ENCODE measurements around the gene PRDM8. TPM values are rescaled to one million over a fixed set of nuclear protein-coding genes. Genes with fewer than 3 reads are reported as not detected.

PRDM8 gene
- polyA plus RNA-seq, 1 donor from 2014 or later, result 3.8 TPM

DNA sequence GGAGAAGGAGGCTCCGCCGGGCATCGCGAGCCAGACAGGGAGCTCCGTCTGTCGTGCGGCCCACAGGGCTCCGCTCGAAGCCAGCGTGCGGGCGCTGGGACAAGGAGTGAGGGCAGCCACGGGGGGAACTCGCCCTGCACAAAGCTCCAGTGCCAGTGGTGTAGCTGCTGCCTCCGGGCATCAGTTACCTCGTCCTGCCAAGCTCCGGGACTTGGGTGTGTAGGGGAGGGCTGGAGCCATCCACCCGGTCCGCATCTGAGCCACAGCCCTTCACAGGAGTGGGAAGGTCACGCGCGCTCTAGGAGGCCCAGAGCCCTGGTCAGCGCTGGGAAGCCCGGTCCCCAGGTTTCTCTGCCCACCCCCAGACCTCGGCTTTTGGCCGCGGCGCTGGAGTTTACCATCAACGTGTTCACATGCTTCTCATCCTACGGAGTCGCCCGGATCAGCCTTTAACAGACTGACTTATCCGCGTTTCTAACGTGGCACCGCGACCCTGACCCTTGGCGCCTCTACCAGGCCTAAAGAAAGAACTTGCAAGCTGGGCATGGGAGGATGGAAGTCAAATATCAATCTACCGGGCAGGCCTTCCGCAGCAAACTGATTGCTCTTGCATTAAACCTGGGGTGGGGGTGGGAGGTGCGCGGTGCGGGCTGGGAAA lies 8.4 kb upstream of the PRDM8 start:
- Mint-ChIP-seq H3K36me3 (peaks cover 7% of the 10 kb centered on the region), H3K4me1 (peaks cover 12 to 32% (median 19%) of the 10 kb centered on the region in 3 donors), H3K9me3 (no peaks in the 10 kb centered on the region), H3K27ac (no peak overlapping the region), H3K27me3 (peaks cover 4% of the 10 kb centered on the region), H3K4me3 (no peak overlapping the region)

DNA sequence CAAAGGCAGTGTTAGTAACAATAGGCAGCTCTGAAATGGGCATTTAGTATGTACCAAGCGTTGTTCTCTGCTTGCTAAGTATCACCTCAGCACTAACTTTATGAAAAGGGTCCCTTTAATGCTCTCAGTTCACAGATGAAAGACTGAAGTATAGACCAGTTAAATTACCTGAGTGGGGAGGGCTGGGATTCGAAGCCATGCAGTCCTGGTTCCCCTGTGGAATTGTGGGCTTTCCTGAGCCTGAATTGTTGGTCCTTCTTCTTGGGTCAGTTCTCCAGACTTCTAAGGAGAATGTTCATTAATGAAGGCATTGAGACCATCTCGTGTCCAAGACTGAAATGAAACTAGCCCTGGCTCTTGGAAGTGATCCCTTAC lies 7.7 kb upstream of the PRDM8 start:
- Mint-ChIP-seq H3K4me1 (peaks cover 12 to 30% (median 19%) of the 10 kb centered on the region in 3 donors), H3K27ac (no peak overlapping the region), H3K9me3 (no peaks in the 10 kb centered on the region), H3K4me3 (no peak overlapping the region), H3K27me3 (peaks cover 4% of the 10 kb centered on the region), H3K36me3 (peaks cover 7% of the 10 kb centered on the region)

DNA sequence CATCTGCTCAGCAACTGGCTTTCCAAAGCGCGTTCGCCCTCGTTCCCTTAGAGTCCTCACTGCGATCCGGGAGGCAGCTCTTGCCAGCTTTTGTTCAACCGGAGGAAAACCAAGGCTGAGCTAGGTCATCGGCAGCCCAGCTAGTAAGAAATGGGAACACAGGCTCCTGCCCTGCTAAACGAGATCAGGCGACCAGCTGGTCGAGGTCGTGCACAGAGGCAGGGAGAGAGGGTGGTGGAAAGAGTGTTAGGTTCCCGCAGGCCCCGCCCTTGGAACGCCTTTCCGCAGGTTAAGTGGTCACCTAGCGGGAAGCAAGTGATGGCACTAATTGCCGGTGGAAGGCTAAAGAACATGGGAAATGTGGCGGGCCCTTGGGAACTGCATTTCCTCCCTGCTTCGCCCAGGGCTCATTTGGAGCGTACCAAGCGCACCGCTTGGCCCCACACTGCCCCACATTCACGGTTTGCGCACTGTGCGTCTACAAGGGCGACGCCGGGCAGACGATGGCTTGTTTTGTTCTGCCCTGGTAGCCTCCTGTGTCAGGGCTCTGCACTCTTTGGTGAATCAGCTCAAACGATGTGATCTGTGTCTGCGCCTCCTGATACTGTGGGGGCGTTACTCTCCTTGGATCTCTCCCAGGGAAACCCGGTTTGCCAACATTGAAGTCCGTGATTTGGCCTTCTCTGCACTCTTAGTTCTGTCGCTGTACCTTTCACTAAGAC lies 7.2 kb upstream of the PRDM8 start:
- Mint-ChIP-seq H3K36me3 (peaks cover 7% of the 10 kb centered on the region), H3K27me3 (peaks cover 4% of the 10 kb centered on the region), H3K4me3 (peak overlapping the region in 1 of 4 donors; percentile 28), H3K9me3 (no peaks in the 10 kb centered on the region), H3K27ac (peak overlapping the region in 2 of 3 donors; percentile 37 to 53), H3K4me1 (peaks cover 12 to 28% (median 18%) of the 10 kb centered on the region in 3 donors)

DNA sequence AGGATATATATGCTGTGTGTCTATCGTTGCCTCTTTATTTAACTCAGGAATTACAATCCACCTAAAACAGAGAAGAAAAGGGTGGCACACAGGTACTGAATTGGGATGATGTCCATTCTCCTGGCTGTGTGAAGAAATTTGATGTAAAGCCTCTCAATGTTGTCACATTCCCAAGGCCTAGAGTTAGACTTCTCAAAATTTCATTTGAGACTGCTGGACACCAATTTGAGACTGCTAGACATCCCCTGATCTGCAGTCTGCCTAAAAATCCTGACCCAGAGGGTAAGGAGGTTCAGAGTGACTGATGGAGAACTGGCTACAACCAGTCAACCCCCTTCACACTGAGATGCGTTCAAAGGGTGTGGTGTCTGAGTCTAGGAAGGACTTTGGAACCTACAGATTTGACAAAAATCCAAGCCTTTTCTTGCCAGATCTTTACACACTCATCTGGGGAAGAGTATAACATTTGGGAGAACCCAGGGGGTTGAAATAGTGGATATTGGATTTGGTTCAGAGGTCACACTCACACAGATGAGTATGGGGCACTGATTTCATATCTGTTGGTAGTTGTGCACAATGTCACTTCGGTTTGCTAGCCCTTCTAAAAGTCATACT lies 4.9 kb upstream of the PRDM8 start:
- Mint-ChIP-seq H3K4me1 (peaks cover 16 to 18% (median 17%) of the 10 kb centered on the region in 3 donors), H3K27ac (no peak overlapping the region), H3K4me3 (peak overlapping the region in 1 of 4 donors; percentile 63), H3K27me3 (peaks cover 4% of the 10 kb centered on the region), H3K9me3 (no peaks in the 10 kb centered on the region), H3K36me3 (peaks cover 5% of the 10 kb centered on the region)

DNA sequence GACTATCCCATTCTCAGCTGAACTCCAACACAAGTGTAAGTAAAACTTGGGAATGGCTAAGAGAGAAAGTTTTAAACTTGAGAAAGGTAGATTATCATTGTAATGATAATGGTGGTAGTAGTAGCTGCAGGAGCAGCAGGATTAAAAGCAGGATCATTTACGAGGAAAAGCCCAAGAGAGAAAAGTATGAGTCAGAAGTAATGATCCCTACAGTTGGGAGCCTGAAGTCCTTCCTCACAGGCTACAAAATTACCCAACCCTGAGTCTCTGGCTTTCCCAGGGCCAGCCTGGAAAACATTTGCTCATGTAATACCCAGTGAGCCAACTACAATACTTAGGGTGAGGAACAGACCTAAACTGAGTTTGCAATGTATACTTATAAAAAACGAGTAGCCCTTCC lies 4.4 kb upstream of the PRDM8 start:
- peak overlapping the region in 1 of 3 donors; percentile 5 for H3K27ac Mint-ChIP-seq
- H3K4me3 Mint-ChIP-seq, result no peak overlapping the region
- peaks cover 8% of the 10 kb centered on the region for H3K27me3 Mint-ChIP-seq
- H3K9me3 Mint-ChIP-seq, result no peaks in the 10 kb centered on the region
- H3K36me3 Mint-ChIP-seq, result peaks cover 7% of the 10 kb centered on the region
- peaks cover 15 to 23% (median 21%) of the 10 kb centered on the region in 3 donors for H3K4me1 Mint-ChIP-seq

DNA sequence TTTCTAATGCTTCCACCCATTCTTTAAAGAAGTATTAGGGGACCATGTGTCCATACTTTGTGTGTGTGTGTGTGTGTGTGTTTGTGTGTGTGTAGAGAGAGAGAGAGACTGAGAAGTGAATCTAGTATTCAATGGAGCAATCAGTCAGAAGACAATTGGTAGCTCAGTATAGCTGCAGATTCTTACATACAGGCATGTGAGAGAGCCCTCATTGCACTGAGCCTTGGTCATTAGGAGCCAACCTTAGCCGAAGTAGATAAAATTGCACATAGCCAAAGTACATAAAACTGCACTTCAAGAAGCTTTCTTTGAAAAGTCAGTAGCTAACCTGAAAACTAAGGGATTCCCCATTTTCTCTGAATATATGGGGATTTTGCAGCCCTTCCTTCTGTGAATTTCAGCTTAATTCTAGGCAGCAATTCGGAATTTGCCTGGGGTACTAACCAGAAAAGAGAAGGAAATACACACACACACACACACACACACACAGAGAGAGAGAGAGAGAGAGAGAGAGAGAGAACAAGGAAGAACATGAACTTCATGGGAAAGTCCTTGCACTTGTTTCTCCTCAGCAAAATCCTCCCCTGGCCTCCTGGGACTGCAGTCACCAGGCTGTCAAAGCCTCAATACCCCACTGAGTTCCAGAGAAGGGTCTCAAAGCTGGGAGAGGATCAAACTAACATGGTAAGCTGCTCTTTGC lies 1.7 kb upstream of the PRDM8 start:
- Mint-ChIP-seq H3K27me3 (peaks cover 8% of the 10 kb centered on the region), H3K36me3 (peaks cover 4% of the 10 kb centered on the region), H3K9me3 (no peaks in the 10 kb centered on the region), H3K4me1 (peaks cover 20 to 32% (median 28%) of the 10 kb centered on the region in 3 donors), H3K27ac (peak overlapping the region; percentile 87 to 98 (median 95)), H3K4me3 (peak overlapping the region; percentile 87 to 95 (median 92))

DNA sequence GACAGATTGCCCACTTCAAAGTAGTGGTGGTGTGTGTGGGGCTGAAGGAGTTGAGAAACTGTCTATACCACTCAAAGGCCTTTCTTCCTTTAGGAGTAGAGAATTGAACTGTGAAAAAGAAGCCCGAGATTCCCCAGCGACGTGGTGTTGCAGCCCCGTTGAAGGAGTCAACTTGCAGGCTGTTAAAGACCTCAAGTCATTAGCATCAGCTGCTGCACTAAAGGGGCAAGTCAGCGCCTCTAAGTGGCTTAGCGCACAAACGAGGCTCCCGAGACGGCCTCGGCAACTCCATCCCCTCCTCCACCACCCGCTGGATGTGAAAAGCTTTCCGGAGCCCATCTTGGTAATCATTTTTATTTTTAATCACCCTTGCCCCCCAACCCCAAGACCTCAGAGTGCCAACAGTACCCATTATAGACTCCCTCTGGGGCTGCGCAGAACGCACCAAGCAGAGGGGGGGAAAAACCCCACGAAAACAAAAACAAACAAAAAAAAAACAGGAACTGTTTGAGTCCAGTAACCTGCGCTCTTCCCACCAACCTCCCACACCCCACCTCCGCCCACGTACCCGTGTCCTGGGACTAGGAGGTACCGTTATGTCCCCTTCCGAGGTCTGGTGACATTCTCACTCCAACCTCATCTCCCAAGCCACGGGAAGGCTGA lies 913 bp upstream of the PRDM8 start:
- Mint-ChIP-seq H3K9me3 (no peaks in the 10 kb centered on the region), H3K4me3 (peak overlapping the region; percentile 87 to 95 (median 92)), H3K27me3 (peaks cover 8% of the 10 kb centered on the region), H3K36me3 (peaks cover 4% of the 10 kb centered on the region), H3K4me1 (peaks cover 24 to 34% (median 32%) of the 10 kb centered on the region in 3 donors), H3K27ac (peak overlapping the region; percentile 87 to 98 (median 95))

DNA sequence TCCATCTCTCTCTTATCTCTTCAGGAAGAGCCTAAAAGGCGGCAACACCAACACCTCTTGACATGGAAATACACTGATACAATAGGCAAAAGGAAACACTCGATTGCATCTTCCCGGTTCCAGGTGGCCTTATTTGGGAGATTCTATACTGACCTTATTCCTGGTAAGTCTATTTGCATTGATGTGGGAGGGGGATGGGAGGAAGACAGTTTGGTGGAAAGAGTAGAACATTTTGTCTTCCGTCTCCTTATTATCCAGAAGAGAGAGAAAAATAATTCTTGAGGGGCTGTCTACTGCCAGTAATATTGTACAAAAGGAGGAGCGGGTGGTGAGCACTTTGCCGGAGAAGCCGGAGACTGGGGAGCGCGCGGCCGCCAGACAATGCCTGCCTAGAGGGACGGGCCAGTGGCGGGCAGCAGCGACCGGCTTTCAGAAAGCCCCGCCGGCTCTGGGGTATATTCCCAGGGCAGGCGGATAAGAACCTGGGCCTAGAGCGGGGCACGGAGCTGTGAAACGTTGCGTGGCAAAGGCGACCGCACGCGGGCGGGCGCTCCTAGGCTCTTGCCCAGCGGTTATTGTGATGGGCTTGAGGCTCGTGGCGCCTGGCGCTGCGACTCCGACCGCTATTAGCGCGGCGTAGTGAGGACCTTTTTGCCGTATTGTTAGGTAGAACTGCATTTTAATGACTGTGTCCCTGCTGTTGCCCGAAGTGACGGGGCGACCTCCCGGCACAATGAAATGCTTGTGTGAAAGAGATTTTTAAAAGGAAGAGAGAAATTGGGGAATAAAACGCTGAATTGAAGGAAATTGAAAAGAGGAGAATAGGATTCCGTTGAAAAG lies 518 bp downstream of the PRDM8 start:
- Mint-ChIP-seq H3K4me1 (peaks cover 28 to 38% (median 32%) of the 10 kb centered on the region in 3 donors), H3K9me3 (no peaks in the 10 kb centered on the region), H3K36me3 (peaks cover 2% of the 10 kb centered on the region), H3K4me3 (peak overlapping the region; percentile 87 to 95 (median 92)), H3K27ac (peak overlapping the region; percentile 87 to 98 (median 95)), H3K27me3 (peaks cover 8% of the 10 kb centered on the region)

DNA sequence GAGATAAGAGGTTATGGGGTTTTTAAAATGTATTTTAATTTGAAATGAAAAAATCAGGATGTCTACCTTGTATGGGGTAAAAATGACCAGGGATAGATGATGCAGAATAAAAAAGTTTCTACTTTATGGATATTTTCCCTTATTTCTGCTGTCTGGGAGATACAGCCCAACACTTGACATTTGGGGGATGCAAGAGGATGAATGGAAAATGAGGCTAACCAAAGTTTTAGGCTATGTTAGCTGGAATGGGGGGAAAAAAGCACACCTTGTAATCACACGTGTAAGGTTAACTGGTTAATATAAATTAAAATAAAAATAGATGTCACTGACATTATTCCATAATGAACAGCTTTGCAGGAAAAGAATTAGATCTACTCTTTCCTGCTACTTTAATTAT lies 1.1 kb downstream of the PRDM8 start:
- no peaks in the 10 kb centered on the region for H3K9me3 Mint-ChIP-seq
- H3K27ac Mint-ChIP-seq, result peak overlapping the region in 1 of 3 donors; percentile 87
- H3K27me3 Mint-ChIP-seq, result peaks cover 8% of the 10 kb centered on the region
- peaks cover 30 to 41% (median 32%) of the 10 kb centered on the region in 3 donors for H3K4me1 Mint-ChIP-seq
- peak overlapping the region in 3 of 4 donors; percentile 86 to 90 (median 87) for H3K4me3 Mint-ChIP-seq
- peaks cover 2% of the 10 kb centered on the region for H3K36me3 Mint-ChIP-seq

DNA sequence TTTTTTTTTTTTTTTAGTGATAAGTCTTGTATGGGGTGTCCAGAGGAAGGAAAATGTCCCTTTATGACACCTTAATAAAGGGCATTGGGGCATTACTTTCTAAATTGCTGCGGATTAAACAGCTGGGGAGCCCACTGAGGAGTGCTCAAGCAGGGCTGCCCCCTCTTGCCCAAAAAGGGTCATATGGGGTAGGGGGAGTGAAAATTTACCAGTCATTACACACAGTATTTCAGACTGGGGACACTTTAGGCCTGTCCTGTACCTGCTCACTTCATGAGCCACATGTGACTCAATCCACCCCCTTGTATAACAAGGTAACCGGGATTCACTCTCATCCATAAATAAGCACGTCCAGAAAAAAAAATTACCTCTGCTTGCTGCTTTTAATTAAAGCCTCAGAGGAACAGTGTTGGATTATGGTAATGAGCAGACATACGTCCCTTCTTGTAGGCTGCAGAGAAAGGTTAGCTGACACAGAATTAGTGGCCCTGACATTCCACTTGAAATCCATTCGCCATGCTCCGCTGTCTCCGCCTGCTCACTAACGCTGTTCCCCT lies 1.8 kb downstream of the PRDM8 start:
- Mint-ChIP-seq H3K4me1 (peaks cover 32 to 44% (median 32%) of the 10 kb centered on the region in 3 donors), H3K27me3 (peaks cover 8% of the 10 kb centered on the region), H3K36me3 (peaks cover 2% of the 10 kb centered on the region), H3K9me3 (no peaks in the 10 kb centered on the region), H3K4me3 (peak overlapping the region in 2 of 4 donors; percentile 34 to 84), H3K27ac (peak overlapping the region in 1 of 3 donors; percentile 4)

DNA sequence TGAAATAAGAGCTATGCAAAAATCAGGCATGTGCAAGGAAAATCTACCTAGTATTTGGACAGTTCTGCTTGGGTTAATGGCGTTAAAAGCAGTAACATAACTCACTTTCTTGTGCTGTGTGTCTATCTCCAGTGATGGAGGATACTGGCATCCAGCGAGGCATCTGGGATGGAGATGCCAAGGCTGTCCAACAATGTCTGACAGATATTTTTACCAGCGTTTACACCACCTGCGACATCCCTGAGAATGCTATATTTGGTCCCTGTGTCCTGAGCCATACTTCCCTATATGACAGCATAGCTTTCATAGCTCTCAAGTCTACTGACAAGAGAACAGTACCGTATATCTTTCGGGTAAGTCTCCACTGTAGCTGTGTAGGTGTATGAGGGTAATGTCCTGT lies 2.6 kb downstream of the PRDM8 start:
- no peaks in the 10 kb centered on the region for H3K9me3 Mint-ChIP-seq
- peak overlapping the region in 2 of 4 donors; percentile 11 to 84 for H3K4me3 Mint-ChIP-seq
- H3K36me3 Mint-ChIP-seq, result peaks cover 2% of the 10 kb centered on the region
- peaks cover 8% of the 10 kb centered on the region for H3K27me3 Mint-ChIP-seq
- H3K27ac Mint-ChIP-seq, result peak overlapping the region in 2 of 3 donors; percentile 4 to 6
- H3K4me1 Mint-ChIP-seq, result peaks cover 31 to 45% (median 32%) of the 10 kb centered on the region in 3 donors

DNA sequence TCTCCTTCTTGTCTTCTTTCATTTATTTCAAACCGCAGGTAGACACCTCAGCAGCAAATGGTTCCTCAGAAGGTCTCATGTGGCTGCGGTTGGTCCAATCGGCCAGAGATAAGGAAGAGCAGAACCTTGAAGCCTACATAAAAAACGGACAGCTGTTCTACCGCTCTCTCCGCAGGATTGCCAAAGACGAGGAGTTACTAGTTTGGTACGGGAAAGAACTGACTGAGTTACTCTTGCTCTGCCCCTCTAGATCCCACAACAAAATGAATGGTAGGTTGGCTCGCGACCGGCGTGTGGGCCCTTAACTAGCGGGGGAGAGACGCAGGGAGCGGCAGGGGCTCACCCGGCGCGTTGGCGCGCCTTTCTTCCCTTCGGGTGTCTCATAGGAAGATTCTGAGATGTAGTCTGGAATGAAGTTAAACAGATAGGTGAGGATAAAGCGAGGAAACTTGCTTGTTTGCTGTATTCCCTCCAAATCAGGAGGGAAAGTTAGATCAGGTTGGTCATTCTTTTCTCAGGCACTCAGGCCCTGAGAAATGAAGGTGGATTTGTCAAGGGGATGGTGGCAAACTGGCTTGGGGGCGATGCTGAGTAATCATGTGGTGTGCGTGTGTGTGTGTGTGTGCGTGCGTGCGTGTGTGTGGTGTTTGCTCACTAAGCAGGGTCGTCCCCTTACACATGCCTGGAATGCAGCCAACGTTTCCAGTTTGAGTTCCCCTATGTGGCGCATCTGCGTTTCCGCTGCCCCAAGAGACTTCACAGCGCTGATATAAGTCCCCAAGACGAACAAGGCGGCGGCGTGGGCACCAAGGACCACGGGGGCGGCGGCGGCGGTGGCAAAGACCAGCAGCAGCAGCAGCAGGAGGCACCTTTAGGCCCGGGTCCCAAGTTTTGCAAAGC lies 4.2 kb downstream of the PRDM8 start:
- peaks cover 18 to 33% (median 26%) of the 10 kb centered on the region in 3 donors for H3K4me1 Mint-ChIP-seq
- peaks cover 8% of the 10 kb centered on the region for H3K27me3 Mint-ChIP-seq
- H3K27ac Mint-ChIP-seq, result peak overlapping the region; percentile 46 to 96 (median 93)
- no peaks in the 10 kb centered on the region for H3K9me3 Mint-ChIP-seq
- peak overlapping the region; percentile 82 to 94 (median 88) for H3K4me3 Mint-ChIP-seq
- H3K36me3 Mint-ChIP-seq, result peaks cover 2% of the 10 kb centered on the region
